Measurements from ENCODE around the gene RAD51B.

DNA sequence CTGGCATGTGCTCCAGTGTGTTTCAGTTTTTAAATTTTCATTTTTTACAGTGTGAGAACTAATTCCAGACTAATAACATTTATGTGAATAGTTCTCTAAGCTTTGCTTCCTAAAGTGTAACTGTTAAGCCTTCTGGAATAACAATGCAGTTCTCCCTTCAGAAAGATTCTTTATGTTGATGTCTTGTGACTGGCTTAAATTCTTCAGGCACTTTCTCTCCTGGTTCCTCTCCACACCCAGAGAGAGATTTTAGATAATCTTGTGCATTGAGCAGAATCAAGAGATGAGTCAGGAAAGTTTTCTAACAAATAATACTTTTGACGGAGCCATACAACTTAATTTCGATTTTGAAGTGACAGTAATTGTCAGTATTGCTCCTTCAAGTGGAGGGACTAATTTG, 118.5 kb downstream of the RAD51B start:
- TF ChIP-seq EZH2 (IDR thresholded peaks at IDR 0.05; ENCODE audit: low read length), result no peak
- TF ChIP-seq, protein P1, sequence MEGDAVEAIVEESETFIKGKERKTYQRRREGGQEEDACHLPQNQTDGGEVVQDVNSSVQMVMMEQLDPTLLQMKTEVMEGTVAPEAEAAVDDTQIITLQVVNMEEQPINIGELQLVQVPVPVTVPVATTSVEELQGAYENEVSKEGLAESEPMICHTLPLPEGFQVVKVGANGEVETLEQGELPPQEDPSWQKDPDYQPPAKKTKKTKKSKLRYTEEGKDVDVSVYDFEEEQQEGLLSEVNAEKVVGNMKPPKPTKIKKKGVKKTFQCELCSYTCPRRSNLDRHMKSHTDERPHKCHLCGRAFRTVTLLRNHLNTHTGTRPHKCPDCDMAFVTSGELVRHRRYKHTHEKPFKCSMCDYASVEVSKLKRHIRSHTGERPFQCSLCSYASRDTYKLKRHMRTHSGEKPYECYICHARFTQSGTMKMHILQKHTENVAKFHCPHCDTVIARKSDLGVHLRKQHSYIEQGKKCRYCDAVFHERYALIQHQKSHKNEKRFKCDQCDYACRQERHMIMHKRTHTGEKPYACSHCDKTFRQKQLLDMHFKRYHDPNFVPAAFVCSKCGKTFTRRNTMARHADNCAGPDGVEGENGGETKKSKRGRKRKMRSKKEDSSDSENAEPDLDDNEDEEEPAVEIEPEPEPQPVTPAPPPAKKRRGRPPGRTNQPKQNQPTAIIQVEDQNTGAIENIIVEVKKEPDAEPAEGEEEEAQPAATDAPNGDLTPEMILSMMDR (optimal IDR thresholded peaks at IDR 0.05 in 1 of 3, IDR thresholded peaks at IDR 0.05 in 1 of 3, conservative IDR thresholded peaks at IDR 0.05 in 1 of 3; ENCODE audit: extremely low read depth in 1 of 3, insufficient read depth in 2 of 3, low read length in 3 of 3), result no peak

Data from keratinocyte (primary cell).